HG03108 (cell line): ENCODE measurements around the gene VWA3A.
"Not testable (repeated sequence)": the region's sequence is repeated elsewhere in the genome, so short reads cannot be mapped to it uniquely, and the experiment has no call there.

ENCODE experiments used
- ATAC-seq: cut with Tn5 transposase; IDR thresholded peaks from one replicate; pipeline ENCODE4 v1.9.1; 2021; ENCODE audit warnings: moderate library complexity; ENCODE audit not compliant: unreplicated experiment

VWA3A gene

GRCh38 chr16:22128537-22128936 lies 36.2 kb downstream of the VWA3A start:
- ATAC-seq: not testable (repeated sequence)

GRCh38 chr16:22130528-22130927 lies 38.2 kb downstream of the VWA3A start:
- ATAC-seq: no peak

GRCh38 chr16:22132801-22133200 lies 40.5 kb downstream of the VWA3A start:
- no peak for ATAC-seq

- no peak for ATAC-seq
These were observed 46.1 kb downstream of the VWA3A start for GRCh38 chr16:22138482-22138881.

GRCh38 chr16:22139008-22139407 lies 46.7 kb downstream of the VWA3A start:
- no peak for ATAC-seq

- ATAC-seq: no peak
These were observed 47.4 kb downstream of the VWA3A start for GRCh38 chr16:22139732-22140131.

- no peak for ATAC-seq
These were observed 49.4 kb downstream of the VWA3A start for GRCh38 chr16:22141767-22142166.

GRCh38 chr16:22144520-22144919 lies 52.2 kb downstream of the VWA3A start:
- ATAC-seq: no peak

GRCh38 chr16:22147853-22148252 lies 55.5 kb downstream of the VWA3A start:
- ATAC-seq: no peak

GRCh38 chr16:22151246-22151998 lies 59.1 kb downstream of the VWA3A start:
- ATAC-seq: no peak

GRCh38 chr16:22152316-22152715 lies 60.0 kb downstream of the VWA3A start:
- ATAC-seq: no peak

- ATAC-seq: not testable (repeated sequence)
These were observed 60.7 kb downstream of the VWA3A start for GRCh38 chr16:22153078-22153477.

GRCh38 chr16:22161401-22161800 lies 69.1 kb downstream of the VWA3A start:
- no peak for ATAC-seq

- ATAC-seq: no peak
These were observed 69.8 kb downstream of the VWA3A start, which contains the start of gene SDR42E2 for GRCh38 chr16:22161999-22162655. Gene SDR42E2 (plus strand): TSS chr16:22162506. CDS start chr16:22165583, 3,077 bp downstream.

- ATAC-seq: no peak
These were observed 70.3 kb downstream of the VWA3A start for GRCh38 chr16:22162656-22163009.

GRCh38 chr16:22163806-22164205 lies 71.5 kb downstream of the VWA3A start:
- no peak for ATAC-seq

- no peak for ATAC-seq
These were observed 72.1 kb downstream of the VWA3A start for GRCh38 chr16:22164482-22164881.

- ATAC-seq: no peak
These were observed 73.4 kb downstream of the VWA3A start for GRCh38 chr16:22165508-22166285.

- no peak for ATAC-seq
These were observed 79.6 kb downstream of the VWA3A start for GRCh38 chr16:22171953-22172352.

- ATAC-seq: not testable (repeated sequence)
These were observed 80.3 kb downstream of the VWA3A start for GRCh38 chr16:22172642-22173041.

GRCh38 chr16:22174642-22175041 lies 82.3 kb downstream of the VWA3A start:
- ATAC-seq: no peak
